Heart right ventricle (tissue), 16 donors: ENCODE measurements around the gene MYB. TPM values are rescaled to one million over a fixed set of nuclear protein-coding genes. Genes with fewer than 3 reads are reported as not detected.

Experiments used
- ATAC-seq, 8 donors: fragments of 200-7000 bp; cut with Tn5 transposase; one replicate each; pipeline ENCODE4 v1.9.1; 2020; ENCODE audit warnings: mild to moderate bottlenecking in 8 of 8, moderate library complexity in 8 of 8, moderate number of reproducible peaks in 1 of 8
- DNase-seq, 2 donors: peaks; one replicate each; pipeline ENCODE4 v3.0.0-alpha.2; 2020
- H3K27ac ChIP-seq, 10 donors: fragments of 200-600 bp; sonication (generic) in 2 of 10; one replicate each; pipeline versions ENCODE4 v1.5.0 to v1.8.0; 2020 to 2022; ENCODE audit warnings: mild to moderate bottlenecking in 3 of 10
- H3K27me3 ChIP-seq, 7 donors: fragments of 200-600 bp; one replicate each; pipeline ENCODE4 v1.8.0; 2021 to 2022; ENCODE audit warnings: mild to moderate bottlenecking in 2 of 7
- H3K36me3 ChIP-seq, 9 donors: fragments of 200-600 bp; sonication (generic) in 1 of 9; one replicate each; pipeline versions ENCODE4 v1.5.0 to v1.8.0; 2020 to 2022; ENCODE audit warnings: mild to moderate bottlenecking in 2 of 9
- H3K4me1 ChIP-seq, 9 donors: fragments of 200-600 bp; sonication (generic) in 1 of 9; one replicate each; pipeline versions ENCODE4 v1.5.0 to v1.8.0; 2020 to 2022; ENCODE audit warnings: mild to moderate bottlenecking in 4 of 9
- H3K4me3 ChIP-seq, 10 donors: fragments of 200-600 bp; sonication (generic) in 2 of 10; one replicate each; pipeline versions ENCODE4 v1.5.0 to v1.8.0; 2020 to 2022; ENCODE audit warnings: mild to moderate bottlenecking in 7 of 10, moderate library complexity in 2 of 10
- H3K9me3 ChIP-seq, 11 donors: fragments of 200-600 bp in 10 of 11; sonication (generic) in 2 of 11; one replicate each; pipeline versions ENCODE4 v1.5.0 to v1.8.0; 2013 to 2022; ENCODE audit warnings: mild to moderate bottlenecking in 2 of 11, control low read depth in 1 of 11, moderate library complexity in 1 of 11
- CTCF ChIP-seq, 9 donors: fragments of 200-600 bp; sonication (generic) in 2 of 9; IDR thresholded peaks; one replicate each; pipeline versions ENCODE4 v1.5.0 to v1.8.0; 2021 to 2022; ENCODE audit warnings: antibody characterized with exemption in 9 of 9, mild to moderate bottlenecking in 5 of 9, moderate library complexity in 1 of 9
- WGBS, 2 donors: extraction: QIAGEN DNeasy Blood & Tissue Kit; methylation state at CpG; one replicate each; pipeline ENCODE4 v1.1.7; 2013; ENCODE audit warnings: inconsistent platforms in 1 of 2; 5-methylcytosine and 5-hydroxymethylcytosine counted together
- intact Hi-C, 10 donors: fragments of 100-400 bp; cut with DNase I; formaldehyde crosslinking; loops; one replicate each; pipeline versions ENCODE4 v1.11.1 to v1.14.2; 2022
- polyA plus RNA-seq, 2 donors: library from polyadenylated mRNA; stranded (reverse); fragments of 200-250 nt; gene quantifications; one replicate each; pipeline ENCODE4 v1.2.3, GENCODE V29; 2013
- total RNA-seq, 10 donors: library from RNA; stranded (reverse); fragmentation: NEBNext Ultra II Directional in 3 of 10; extraction: Animal tissue kit (Norgen Biotek cat#: 25700) in 3 of 10; gene quantifications; one replicate each; pipeline versions ENCODE4 v1.2.1 to v1.2.4, GENCODE V29; 2021 to 2023
- donor health status: Arrhythmogenic right ventricular cardiomyopathy.
- donor health status: ischemic (EF 13 %, LVEDD 7.1; RV severe dilation, severe dysfunction).
- donor health status: healthy with polysubstance abuse.
- donor health status: DM: no; HTN: yes; CAD: no.
- donor health status: DM: no; HTN: no; CAD: no.
- donor health status: ischemic (EF 25% LVEDD 6.9; RV normal size, moderate dysfunction).
- donor health status: ischemic (EF 25% LVEDD 5.7; RV mildly dilated, moderate dysfunction).
- donor health status: healthy.
- donor health status: DM: yes; HTN: yes; CAD: no.
- donor health status: Ischemic cardiomyopathy.
- donor health status: ischemic (EF 35%, LVEDD 5.7; RV mildly dilated, moderate dysfunction).
- donor health status: nonischemic (EF 11% LVEDD 7.7; RV severe dilation, severe dysfunction).
- donor health status: DM: yes; HTN: yes; CAD: no.
- donor health status: PGD.
- donor health status: ischemic (EF 29% LVEDD 5.4; RV normal size, mild dysfunction).
- donor health status: nonischemic (EF 23%, LVEDD 6.1; RV moderate dilation, normal function).

Gene MYB
- total and polyA plus RNA-seq, 12 donors, result 0.01 to 0.39 (median 0.13) TPM; not detected in 8

GRCh38 chr6:135215160-135215559, 34.1 kb downstream of the MYB start:
- no peaks in the 10 kb centered on the region for H3K36me3 ChIP-seq
- intact Hi-C loops, result no loop called here
- no peaks in the 10 kb centered on the region for H3K27me3 ChIP-seq
- no peak for TF ChIP-seq CTCF (IDR thresholded peaks at IDR 0.05)
- ATAC-seq (no peak), DNase-seq (no peak)
- no peak overlapping the region for H3K4me3 ChIP-seq
- no peaks in the 10 kb centered on the region for H3K9me3 ChIP-seq
- no peak overlapping the region for H3K27ac ChIP-seq
- 63 to 68% methylated on average over 3 of the region's 3 CpGs for WGBS, 2 donors
- peaks cover 0 to 4% (median 0%) of the 10 kb centered on the region in 9 donors for H3K4me1 ChIP-seq

- H3K4me3 ChIP-seq, result no peak overlapping the region
- TF ChIP-seq CTCF (IDR thresholded peaks at IDR 0.05), result no peak
- H3K9me3 ChIP-seq, result no peaks in the 10 kb centered on the region
- no peaks in the 10 kb centered on the region for H3K36me3 ChIP-seq
- H3K27me3 ChIP-seq, result no peaks in the 10 kb centered on the region
- ATAC-seq (no peak), DNase-seq (no peak)
- intact Hi-C loops, result no loop called here
- no peak overlapping the region for H3K27ac ChIP-seq
- 67 to 68% methylated on average over 6 of the region's 6 CpGs for WGBS, 2 donors
- H3K4me1 ChIP-seq, result no peaks in the 10 kb centered on the region
These were observed 34.5 kb downstream of the MYB start for GRCh38 chr6:135215563-135215962.

DNA sequence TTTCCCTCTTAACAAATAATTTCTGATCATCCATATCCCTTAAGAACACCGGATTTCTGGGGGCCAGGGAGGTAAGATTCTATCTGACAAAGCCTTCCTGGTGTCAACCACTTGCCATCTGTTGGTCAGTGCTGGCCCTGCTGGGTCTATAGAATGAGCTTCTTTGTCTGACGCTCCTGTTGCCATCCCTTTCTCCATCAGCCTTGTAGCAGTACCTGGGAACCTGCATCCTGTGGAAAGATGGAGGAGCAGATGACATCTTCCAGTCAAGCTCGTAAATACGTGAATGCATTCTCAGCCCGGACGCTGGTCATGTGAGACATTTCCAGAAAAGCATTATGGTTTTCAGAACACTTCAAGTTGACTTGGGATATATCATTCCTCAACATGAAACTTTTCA, 36.6 kb downstream of the MYB start:
- ATAC-seq (no peak), DNase-seq (no peak)
- intact Hi-C loops, result no loop called here
- TF ChIP-seq CTCF (IDR thresholded peaks at IDR 0.05), result no peak
- Histone ChIP-seq H3K4me1 (no peaks in the 10 kb centered on the region), H3K4me3 (no peak overlapping the region), H3K36me3 (no peaks in the 10 kb centered on the region), H3K27me3 (peaks cover 0 to 8% (median 0%) of the 10 kb centered on the region in 7 donors), H3K9me3 (no peaks in the 10 kb centered on the region), H3K27ac (no peak overlapping the region)
- WGBS, 2 donors, result 95 to 98% methylated on average over 6 of the region's 6 CpGs

DNA sequence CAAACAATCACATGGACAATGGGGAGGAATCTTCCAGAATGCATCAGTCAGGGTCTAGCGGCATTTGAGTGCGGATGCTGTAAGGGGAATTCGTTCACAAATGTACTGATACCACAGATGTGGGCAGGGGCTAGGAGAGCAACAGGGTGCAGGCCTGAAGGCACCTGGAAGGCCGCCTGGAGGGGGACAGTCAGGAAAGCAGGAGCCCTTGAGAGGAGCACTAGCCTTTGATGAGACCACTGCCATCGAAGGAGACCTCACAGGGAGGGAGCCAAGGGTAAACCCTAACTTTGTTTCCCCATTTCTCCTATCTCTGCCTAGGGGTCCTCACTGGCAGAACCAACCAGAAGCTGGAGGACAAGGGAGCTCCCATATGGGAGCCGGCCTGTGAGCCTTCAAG, 38.2 kb downstream of the MYB start:
- TF ChIP-seq CTCF (IDR thresholded peaks at IDR 0.05), result no peak

More for the DNA sequence above, 38.2 kb downstream of the MYB start:
- DNase-seq, result no peak
- no peak for ATAC-seq
- Histone ChIP-seq H3K27ac (no peak overlapping the region), H3K36me3 (no peaks in the 10 kb centered on the region), H3K4me1 (no peaks in the 10 kb centered on the region), H3K4me3 (no peak overlapping the region), H3K9me3 (no peaks in the 10 kb centered on the region), H3K27me3 (peaks cover 0 to 8% (median 0%) of the 10 kb centered on the region in 7 donors)
- intact Hi-C loops, result no loop called here
- 95 to 96% methylated on average over 6 of the region's 6 CpGs for WGBS, 2 donors
